IMR-90 (cell line): ENCODE data around the gene ABAT. TPM values are rescaled to one million over a fixed set of nuclear protein-coding genes. Genes with fewer than 3 reads are reported as not detected.

Source experiments
- ATAC-seq: fragments of 200-7000 bp; cut with Tn5 transposase; 2 replicates; pipeline ENCODE4 v1.9.1; 2020; ENCODE audit warnings: low read depth, mild to moderate bottlenecking, moderate library complexity
- BruUV-seq: library from RNA; stranded (reverse); fragments of 400-500 nt; replicated peaks from 2 replicates; lab custom pipeline; 2021; lab: Mats Ljungman, UMichigan
- CTCF ChIA-PET: fragments of 300-600 bp; formaldehyde crosslinking; extraction: SDS; loops from one replicate; lab custom pipeline; 2021; ENCODE audit warnings: antibody characterized with exemption; lab: Yijun Ruan, JAX
- POLR2A ChIA-PET: fragments of 300-600 bp; sonication (Branson Sonifier 250); formaldehyde crosslinking; loops from one replicate; lab custom pipeline; 2022; ENCODE audit warnings: antibody characterized with exemption; ENCODE audit not compliant: unreplicated experiment; lab: Charles Lee
- DNase-seq: peaks from one replicate; pipeline ENCODE4 v3.0.0; 2013
- H2AFZ ChIP-seq: replicated peaks from 2 replicates; pipeline ENCODE3; 2013; ENCODE audit warnings: low read length, mild to moderate bottlenecking; ENCODE audit not compliant: poor library complexity
- H2AK5ac ChIP-seq: 2 replicates; pipeline ENCODE4 v1.6.1; 2013; ENCODE audit warnings: low read depth, low read length, inconsistent platforms
- H2AK9ac ChIP-seq: replicated peaks from 2 replicates; pipeline ENCODE3; 2013; ENCODE audit warnings: mild to moderate bottlenecking, low read depth, low read length, moderate library complexity; ENCODE audit not compliant: poor library complexity
- H2BK120ac ChIP-seq: 2 replicates; pipeline ENCODE4 v1.6.1; 2013; ENCODE audit warnings: low read depth, low read length, inconsistent platforms
- H2BK15ac ChIP-seq: 3 replicates; pipeline ENCODE4 v1.6.1; 2013; ENCODE audit warnings: low read depth, low read length, inconsistent platforms
- H2BK20ac ChIP-seq: 2 replicates; pipeline ENCODE4 v1.6.1; 2013; ENCODE audit warnings: low read depth, mild to moderate bottlenecking, inconsistent platforms, low read length, moderate library complexity
- H2BK5ac ChIP-seq: 2 replicates; pipeline ENCODE4 v1.6.1; 2013; ENCODE audit warnings: mild to moderate bottlenecking, low read depth, low read length, inconsistent platforms; ENCODE audit not compliant: poor library complexity, severe bottlenecking
- H3K14ac ChIP-seq: replicated peaks from 2 replicates; pipeline ENCODE4 v1.6.1; 2013; ENCODE audit warnings: low read depth, low read length, inconsistent platforms
- H3K18ac ChIP-seq: 2 replicates; pipeline ENCODE4 v1.6.1; 2013; ENCODE audit warnings: low read depth, low read length, control low read depth
- H3K23ac ChIP-seq: 2 replicates; pipeline ENCODE4 v1.6.1; 2013; ENCODE audit warnings: low read depth, low read length, inconsistent platforms
- H3K27ac ChIP-seq: 2 replicates; pipeline ENCODE4 v1.5.1; 2013; ENCODE audit warnings: mild to moderate bottlenecking, control low read depth, low read length; ENCODE audit not compliant: insufficient read depth
- H3K27me3 ChIP-seq: 2 replicates; pipeline ENCODE4 v1.6.1; 2013; ENCODE audit warnings: low read length; ENCODE audit not compliant: control insufficient read depth, insufficient read depth
- H3K36me3 ChIP-seq: 2 replicates; pipeline ENCODE4 v1.6.1; 2013; ENCODE audit warnings: low read length, mixed read lengths; ENCODE audit not compliant: control insufficient read depth, insufficient read depth
- H3K4ac ChIP-seq: 2 replicates; pipeline ENCODE4 v1.6.1; 2013; ENCODE audit warnings: low read depth, low read length, inconsistent platforms
- H3K4me1 ChIP-seq: 2 replicates; pipeline ENCODE4 v1.6.1; 2013; ENCODE audit warnings: low read length, mixed read lengths; ENCODE audit not compliant: control insufficient read depth, insufficient read depth
- H3K4me2 ChIP-seq: 2 replicates; pipeline ENCODE4 v1.6.1; 2013; ENCODE audit warnings: low read depth, mild to moderate bottlenecking, control low read depth, low read length, moderate library complexity
- H3K4me3 ChIP-seq: 2 replicates; pipeline ENCODE4 v1.5.1; 2013; ENCODE audit warnings: low read depth, mild to moderate bottlenecking, control low read depth, low read length, moderate library complexity; ENCODE audit not compliant: insufficient read depth
- H3K56ac ChIP-seq: 2 replicates; pipeline ENCODE4 v1.6.1; 2013; ENCODE audit warnings: low read length, inconsistent platforms; ENCODE audit not compliant: insufficient read depth; ENCODE audit errors: extremely low read depth
- H3K79me1 ChIP-seq, 2 experiments: 2 replicates each; pipeline ENCODE4 v1.6.1; 2013; ENCODE audit warnings: low read length in 2 of 2, inconsistent platforms in 1 of 2, low read depth in 1 of 2
- H3K9ac ChIP-seq: 2 replicates; pipeline ENCODE4 v1.6.1; 2013; ENCODE audit warnings: low read depth, low read length, control low read depth
- H3K9me1 ChIP-seq: 2 replicates; pipeline ENCODE4 v1.6.1; 2013; ENCODE audit warnings: low read length, inconsistent platforms; ENCODE audit not compliant: insufficient read depth
- H3K9me3 ChIP-seq: 2 replicates; pipeline ENCODE4 v1.6.1; 2013; ENCODE audit warnings: low read length; ENCODE audit not compliant: control insufficient read depth, insufficient read depth
- H4K20me1 ChIP-seq: 2 replicates; pipeline ENCODE4 v1.6.1; 2013; ENCODE audit warnings: low read length, inconsistent platforms; ENCODE audit not compliant: insufficient read depth
- H4K5ac ChIP-seq: 2 replicates; pipeline ENCODE4 v1.6.1; 2013; ENCODE audit warnings: mild to moderate bottlenecking, low read depth, low read length, control low read depth
- H4K8ac ChIP-seq, 2 experiments: 2 replicates each; pipeline ENCODE4 v1.6.1; 2013; ENCODE audit warnings: low read depth in 2 of 2, low read length in 2 of 2, control low read depth in 1 of 2, inconsistent platforms in 1 of 2
- H4K91ac ChIP-seq: 2 replicates; pipeline ENCODE4 v1.6.1; 2013; ENCODE audit warnings: low read depth, low read length, inconsistent platforms; ENCODE audit not compliant: insufficient read depth
- MXI1 ChIP-seq: IDR thresholded peaks from 2 replicates; pipeline ENCODE4 v1.6.1; 2012; ENCODE audit warnings: low read depth, mild to moderate bottlenecking, low read length, moderate library complexity, borderline replicate concordance
- NFE2L2 ChIP-seq: fragments of 150-350 bp; IDR thresholded peaks from 2 replicates; pipeline ENCODE4 v1.6.1; 2016; ENCODE audit warnings: low read depth, mild to moderate bottlenecking, low read length
- RAD21 ChIP-seq: IDR thresholded peaks from 2 replicates; pipeline ENCODE4 v1.6.1; 2012; ENCODE audit warnings: low read length, improper control_type of control experiment
- RCOR1 ChIP-seq: IDR thresholded peaks from 2 replicates; pipeline ENCODE4 v1.6.1; 2012; ENCODE audit warnings: mild to moderate bottlenecking, low read length, improper control_type of control experiment; ENCODE audit not compliant: insufficient replicate concordance
- SMC3 ChIP-seq: fragments of 150-350 bp; IDR thresholded peaks from 2 replicates; pipeline ENCODE4 v1.6.1; 2016; ENCODE audit warnings: low read depth, mild to moderate bottlenecking, antibody characterized with exemption, low read length, moderate library complexity
- WGBS, 2 experiments: methylation state at CpG; one replicate each; pipeline versions ENCODE4 v1.1.5 to v1.1.7; 2013; ENCODE audit warnings: missing lambda C conversion rate in 2 of 2; ENCODE audit not compliant: insufficient read length in 1 of 2; ENCODE audit errors: extremely low coverage in 2 of 2; 5-methylcytosine and 5-hydroxymethylcytosine counted together
- dilution Hi-C: fragments of 300-500 bp; cut with HindIII; formaldehyde crosslinking; loops from one replicate; pipeline ENCODE4 v1.14.3; 2018; ENCODE audit warnings: low sequenced_read_pairs; ENCODE audit not compliant: unreplicated experiment
- in situ Hi-C: fragments of 300-500 bp; cut with MboI; formaldehyde crosslinking; loops from 3 replicates; pipeline ENCODE4 v1.14.3; 2019; ENCODE audit warnings: low sequenced_read_pairs, inconsistent platforms, mixed read lengths
- intact Hi-C: fragments of 100-400 bp; cut with micrococcal nuclease; formaldehyde crosslinking; loops from 2 replicates; pipeline ENCODE4 v1.10.0; 2022
- polyA plus RNA-seq, 3 experiments: library from polyadenylated mRNA; depleted of rRNA; stranded (reverse); fragments of >200 nt; gene quantifications; 2 replicates each; pipeline ENCODE4 v1.2.3, GENCODE V29; 2012; ENCODE audit warnings: low replicate concordance in 1 of 3
- total RNA-seq: library from RNA; depleted of rRNA; stranded (reverse); fragments of >200 nt; gene quantifications from 2 replicates; pipeline ENCODE4 v1.2.3, GENCODE V29; 2012
- TF ChIP-seq, protein P1 (sequence below): fragments of 150-350 bp; IDR thresholded peaks from 2 replicates; pipeline ENCODE4 v1.6.1; 2016; ENCODE audit warnings: low read depth, mild to moderate bottlenecking, low read length, moderate library complexity, borderline replicate concordance
- TF ChIP-seq, protein P2 (sequence below): fragments of 150-350 bp; IDR thresholded peaks from 2 replicates; pipeline ENCODE4 v1.6.1; 2017; ENCODE audit warnings: mild to moderate bottlenecking, antibody characterized with exemption, low read length, low read depth

ABAT gene
- total and polyA plus RNA-seq, 2 of the 4 experiments (the other 2 are of a cell fraction): 4.5 to 6.9 TPM

DNA sequence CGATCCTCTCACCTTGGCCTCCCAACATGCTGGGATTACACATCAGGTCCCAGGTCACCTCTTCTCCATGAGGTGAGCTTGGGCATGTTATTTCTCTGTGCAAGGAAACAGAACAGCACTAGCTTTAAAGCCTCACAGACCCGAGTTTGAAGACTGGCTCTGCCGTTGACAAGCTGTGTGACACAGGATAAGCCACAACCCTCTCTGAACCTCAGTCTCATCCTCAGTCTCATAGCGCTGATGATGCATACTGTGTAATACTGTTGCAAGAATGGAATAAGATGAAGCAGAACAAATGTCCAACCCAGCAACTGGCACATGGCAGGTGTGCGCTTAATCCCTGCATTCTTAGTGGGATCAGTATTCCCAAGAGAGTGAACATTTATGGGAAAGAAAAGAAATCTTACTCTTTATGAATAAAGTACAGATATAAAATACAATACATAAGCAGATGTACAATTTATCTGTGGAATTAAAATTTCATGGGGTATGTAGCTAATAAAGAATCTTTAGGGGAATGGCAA, 43.5 kb downstream of the ABAT start:
- H4K20me1 ChIP-seq: no peaks in the 10 kb centered on the region
- CTCF ChIA-PET: no interaction called here
- dilution Hi-C loops: no loop called here

More for the DNA sequence above, 43.5 kb downstream of the ABAT start:
- H3K14ac ChIP-seq: no peak overlapping the region
- H4K5ac ChIP-seq: no peak overlapping the region
- H2BK20ac ChIP-seq: no peak overlapping the region
- H2AFZ ChIP-seq: no peak overlapping the region
- H3K79me1 ChIP-seq: no peaks in the 10 kb centered on the region
- H3K9ac ChIP-seq: no peak overlapping the region
- H3K36me3 ChIP-seq: no peaks in the 10 kb centered on the region
- H3K56ac ChIP-seq: no peak overlapping the region
- WGBS, 2 experiments: 40% methylated on average over 2 of the region's 5 CpGs; no CpG with 5 or more reads in 1 of the 2 experiments
- ATAC-seq: no peak
- in situ Hi-C loops: no loop called here
- no peaks in the 10 kb centered on the region for H3K4me1 ChIP-seq
- no peak overlapping the region for H3K27ac ChIP-seq
- peaks cover 8% of the 10 kb centered on the region for H3K27me3 ChIP-seq
- no peak overlapping the region for H3K4me3 ChIP-seq
- no peak overlapping the region for H2BK15ac ChIP-seq
- no peak overlapping the region for H2BK120ac ChIP-seq
- H2AK9ac ChIP-seq: no peak overlapping the region
- H2AK5ac ChIP-seq: no peak overlapping the region
- no TSS peak for BruUV-seq
- no peaks in the 10 kb centered on the region for H3K9me1 ChIP-seq
- H4K8ac ChIP-seq: no peak overlapping the region
- DNase-seq: no peak
- H3K9me3 ChIP-seq: peaks cover 5% of the 10 kb centered on the region; the same call in 1 of the 2 replicates
- no peak overlapping the region for H3K18ac ChIP-seq
- no peak overlapping the region for H3K4ac ChIP-seq
- no peak overlapping the region for H3K4me2 ChIP-seq
- POLR2A ChIA-PET: no interaction called here
- TF ChIP-seq, protein P1, sequence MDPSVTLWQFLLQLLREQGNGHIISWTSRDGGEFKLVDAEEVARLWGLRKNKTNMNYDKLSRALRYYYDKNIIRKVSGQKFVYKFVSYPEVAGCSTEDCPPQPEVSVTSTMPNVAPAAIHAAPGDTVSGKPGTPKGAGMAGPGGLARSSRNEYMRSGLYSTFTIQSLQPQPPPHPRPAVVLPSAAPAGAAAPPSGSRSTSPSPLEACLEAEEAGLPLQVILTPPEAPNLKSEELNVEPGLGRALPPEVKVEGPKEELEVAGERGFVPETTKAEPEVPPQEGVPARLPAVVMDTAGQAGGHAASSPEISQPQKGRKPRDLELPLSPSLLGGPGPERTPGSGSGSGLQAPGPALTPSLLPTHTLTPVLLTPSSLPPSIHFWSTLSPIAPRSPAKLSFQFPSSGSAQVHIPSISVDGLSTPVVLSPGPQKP: no peak
- TF ChIP-seq NFE2L2 (no peak), SMC3 (no peak), RCOR1 (no peak), RAD21 (no peak), MXI1 (no peak)
- TF ChIP-seq, protein P2, sequence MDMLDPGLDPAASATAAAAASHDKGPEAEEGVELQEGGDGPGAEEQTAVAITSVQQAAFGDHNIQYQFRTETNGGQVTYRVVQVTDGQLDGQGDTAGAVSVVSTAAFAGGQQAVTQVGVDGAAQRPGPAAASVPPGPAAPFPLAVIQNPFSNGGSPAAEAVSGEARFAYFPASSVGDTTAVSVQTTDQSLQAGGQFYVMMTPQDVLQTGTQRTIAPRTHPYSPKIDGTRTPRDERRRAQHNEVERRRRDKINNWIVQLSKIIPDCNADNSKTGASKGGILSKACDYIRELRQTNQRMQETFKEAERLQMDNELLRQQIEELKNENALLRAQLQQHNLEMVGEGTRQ: no peak
- no peak overlapping the region for H2BK5ac ChIP-seq
- H4K91ac ChIP-seq: no peak overlapping the region
- H3K23ac ChIP-seq: no peak overlapping the region
- intact Hi-C loops: no loop called here
